Keratinocyte (primary cell): Measurements from ENCODE around the gene MED16.

ENCODE experiments used
- CTCF ChIP-seq, 3 experiments: IDR thresholded peaks in 1 of 3; conservative IDR thresholded peaks in 1 of 3; optimal IDR thresholded peaks in 1 of 3; 2 replicates in 2 of 3; 3 replicates in 1 of 3; pipeline versions ENCODE3 to v1.5.1; 2011; ENCODE audit warnings: low read length in 3 of 3, mild to moderate bottlenecking in 3 of 3, moderate library complexity in 2 of 3, control low read depth in 1 of 3, inconsistent platforms in 1 of 3; ENCODE audit not compliant: insufficient read depth in 2 of 3; ENCODE audit errors: extremely low read depth in 1 of 3
- EZH2 ChIP-seq: IDR thresholded peaks from one replicate; pipeline ENCODE4 v1.6.1; 2012; ENCODE audit warnings: inconsistent platforms, mild to moderate bottlenecking, low read length, moderate library complexity

- TF ChIP-seq CTCF (optimal IDR thresholded peaks at IDR 0.05 in 1 of 3, IDR thresholded peaks at IDR 0.05 in 1 of 3, conservative IDR thresholded peaks at IDR 0.05 in 1 of 3; ENCODE audit: extremely low read depth in 1 of 3, insufficient read depth in 2 of 3, low read length in 3 of 3) (no peak), EZH2 (no peak)
Observed at GRCh38 chr19:882871-883497, 10.0 kb downstream of the MED16 start.
